ENCODE results near the gene STRA6.

DNA sequence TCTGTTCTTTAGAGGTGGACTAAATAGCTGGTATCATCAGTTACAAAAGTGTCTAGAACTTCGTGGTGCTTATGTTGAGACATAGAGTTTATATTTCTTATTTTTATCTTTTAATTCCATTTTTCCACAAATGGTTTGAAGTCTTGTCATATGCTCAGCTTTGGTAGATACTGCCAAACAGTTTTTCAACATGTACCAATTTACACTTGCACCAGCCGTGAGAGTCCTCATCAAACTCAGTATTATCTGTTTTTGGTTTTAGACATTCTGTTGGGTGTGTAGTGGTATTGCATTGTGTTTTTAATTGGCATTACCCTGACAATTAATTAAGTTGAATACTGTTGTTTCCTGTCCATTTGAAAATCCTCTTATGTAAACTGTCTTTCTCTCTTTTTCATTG lies 55.5 kb downstream of the STRA6 start:
- TF ChIP-seq, protein P1, sequence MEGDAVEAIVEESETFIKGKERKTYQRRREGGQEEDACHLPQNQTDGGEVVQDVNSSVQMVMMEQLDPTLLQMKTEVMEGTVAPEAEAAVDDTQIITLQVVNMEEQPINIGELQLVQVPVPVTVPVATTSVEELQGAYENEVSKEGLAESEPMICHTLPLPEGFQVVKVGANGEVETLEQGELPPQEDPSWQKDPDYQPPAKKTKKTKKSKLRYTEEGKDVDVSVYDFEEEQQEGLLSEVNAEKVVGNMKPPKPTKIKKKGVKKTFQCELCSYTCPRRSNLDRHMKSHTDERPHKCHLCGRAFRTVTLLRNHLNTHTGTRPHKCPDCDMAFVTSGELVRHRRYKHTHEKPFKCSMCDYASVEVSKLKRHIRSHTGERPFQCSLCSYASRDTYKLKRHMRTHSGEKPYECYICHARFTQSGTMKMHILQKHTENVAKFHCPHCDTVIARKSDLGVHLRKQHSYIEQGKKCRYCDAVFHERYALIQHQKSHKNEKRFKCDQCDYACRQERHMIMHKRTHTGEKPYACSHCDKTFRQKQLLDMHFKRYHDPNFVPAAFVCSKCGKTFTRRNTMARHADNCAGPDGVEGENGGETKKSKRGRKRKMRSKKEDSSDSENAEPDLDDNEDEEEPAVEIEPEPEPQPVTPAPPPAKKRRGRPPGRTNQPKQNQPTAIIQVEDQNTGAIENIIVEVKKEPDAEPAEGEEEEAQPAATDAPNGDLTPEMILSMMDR (IDR thresholded peaks at IDR 0.05) = no peak
- no peak for TF ChIP-seq POLR2A (IDR thresholded peaks at IDR 0.05)
